HCT116 (cell line): ENCODE results near the gene GGA2. TPM values are rescaled to one million over a fixed set of nuclear protein-coding genes. Genes with fewer than 3 reads are reported as not detected.

Source experiments
- ATAC-seq: fragments of 200-7000 bp; cut with Tn5 transposase; 2 replicates; pipeline ENCODE4 v1.9.1; 2020; ENCODE audit warnings: mild to moderate bottlenecking, moderate library complexity
- BruUV-seq: library from RNA; stranded (reverse); fragments of 400-500 nt; replicated peaks from 2 replicates; lab custom pipeline; 2021; lab: Mats Ljungman, UMichigan
- CTCF ChIA-PET: fragments of 300-600 bp; sonication (Branson Sonifier 250); formaldehyde crosslinking; loops from one replicate; lab custom pipeline; 2021; ENCODE audit warnings: antibody characterized with exemption; lab: Charles Lee
- POLR2A ChIA-PET: fragments of 300-600, 350-600 bp; sonication (Branson Sonifier 250); formaldehyde crosslinking; loops from one replicate; lab custom pipeline; 2021; ENCODE audit warnings: antibody characterized with exemption; lab: Charles Lee
- RAD21 ChIA-PET, 2 experiments: fragments of 300-600 bp; sonication (Branson Sonifier 250); formaldehyde crosslinking; loops; one replicate each; lab custom pipeline; 2023; ENCODE audit warnings: low total read pairs in 2 of 2; ENCODE audit not compliant: uncharacterized antibody in 2 of 2, unreplicated experiment in 2 of 2, low non-redundant PET in 1 of 2; lab: Charles Lee
- DNase-seq: peaks from one replicate; pipeline ENCODE4 v3.0.0-alpha.2; 2010; ENCODE audit warnings: low read depth, low spot score
- H2AFZ ChIP-seq: fragments of 200-600 bp; shearing (Covaris generic), sonication (generic); 2 replicates; pipeline ENCODE4 v1.6.1; 2017; ENCODE audit warnings: low read depth, mixed run types, mixed read lengths, antibody characterized with exemption, low read length; ENCODE audit not compliant: poor library complexity, severe bottlenecking
- H3K27ac ChIP-seq: 2 replicates; pipeline ENCODE4 v1.5.1; 2012; ENCODE audit warnings: low read depth, low read length
- H3K27me3 ChIP-seq: fragments of 200-600 bp; sonication (generic); 2 replicates; pipeline ENCODE4 v1.6.1; 2016; ENCODE audit warnings: mixed run types, low read length, mixed read lengths; ENCODE audit not compliant: insufficient read depth
- H3K36me3 ChIP-seq, 2 experiments: fragments of 200-500 bp in 1 of 2; fragments of 200-600 bp in 1 of 2; sonication (Bioruptor generic) in 1 of 2; sonication (generic) in 1 of 2; 2 replicates each; pipeline versions ENCODE4 v1.5.1 to v1.6.1; 2014 to 2016; ENCODE audit warnings: low read length in 2 of 2, inconsistent platforms in 1 of 2, mixed read lengths in 1 of 2, mixed run types in 1 of 2; ENCODE audit not compliant: insufficient read depth in 2 of 2, control insufficient read depth in 1 of 2
- H3K4me1 ChIP-seq, 2 experiments: fragments of 200-600 bp in 1 of 2; sonication (generic) in 1 of 2; 2 replicates each; pipeline versions ENCODE4 v1.5.1 to v1.6.1; 2012 to 2017; ENCODE audit warnings: low read length in 2 of 2, inconsistent platforms in 1 of 2, mild to moderate bottlenecking in 1 of 2, mixed read lengths in 1 of 2, mixed run types in 1 of 2, moderate library complexity in 1 of 2; ENCODE audit not compliant: insufficient read depth in 2 of 2, control insufficient read depth in 1 of 2
- H3K4me2 ChIP-seq: fragments of 200-600 bp; sonication (generic); 2 replicates; pipeline ENCODE4 v1.6.1; 2017; ENCODE audit warnings: mixed run types, low read length, mixed read lengths
- H3K4me3 ChIP-seq, 2 experiments: fragments of 200-600 bp in 1 of 2; sonication (generic) in 1 of 2; replicated peaks in 1 of 2; 2 replicates each; pipeline ENCODE4 v1.5.1; 2011 to 2016; ENCODE audit warnings: low read length in 2 of 2, control low read depth in 1 of 2, low read depth in 1 of 2, mild to moderate bottlenecking in 1 of 2, mixed read lengths in 1 of 2, mixed run types in 1 of 2
- H3K79me2 ChIP-seq: fragments of 200-600 bp; sonication (generic); 2 replicates; pipeline ENCODE4 v1.6.1; 2017; ENCODE audit warnings: mild to moderate bottlenecking, mixed run types, low read length, moderate library complexity, mixed read lengths; ENCODE audit not compliant: insufficient read depth
- H3K9ac ChIP-seq: fragments of 200-600 bp; sonication (generic); 2 replicates; pipeline ENCODE4 v1.6.1; 2016; ENCODE audit warnings: low read length, mixed read lengths
- H3K9me2 ChIP-seq: fragments of 200-600 bp; sonication (generic), shearing (Covaris generic); 2 replicates; pipeline ENCODE4 v1.6.1; 2017; ENCODE audit warnings: mixed run types, mild to moderate bottlenecking, moderate library complexity; ENCODE audit not compliant: insufficient read depth
- H3K9me3 ChIP-seq, 2 experiments: fragments of 200-500 bp in 1 of 2; fragments of 200-600 bp in 1 of 2; sonication (Bioruptor generic) in 1 of 2; sonication (generic) in 1 of 2; 2 replicates each; pipeline ENCODE4 v1.6.1; 2014 to 2017; ENCODE audit warnings: low read length in 2 of 2, mixed read lengths in 2 of 2, inconsistent platforms in 1 of 2, low read depth in 1 of 2, mild to moderate bottlenecking in 1 of 2, mixed run types in 1 of 2, moderate library complexity in 1 of 2; ENCODE audit not compliant: control insufficient read depth in 1 of 2, insufficient read depth in 1 of 2
- H4K20me1 ChIP-seq: fragments of 200-600 bp; sonication (generic), shearing (Covaris generic); 2 replicates; pipeline ENCODE4 v1.6.1; 2017; ENCODE audit warnings: mixed run types, mild to moderate bottlenecking, moderate library complexity; ENCODE audit not compliant: insufficient read depth
- CBX3 ChIP-seq: IDR thresholded peaks from 2 replicates; pipeline ENCODE4 v1.6.1; 2012; ENCODE audit warnings: low read depth
- EGR1 ChIP-seq: IDR thresholded peaks from 2 replicates; pipeline ENCODE4 v1.6.1; 2012; ENCODE audit warnings: low read depth
- EZH2 ChIP-seq: fragments of 200-600 bp; sonication (generic); IDR thresholded peaks from 2 replicates; pipeline ENCODE4 v1.6.1; 2017; ENCODE audit warnings: antibody characterized with exemption, mixed run types
- EZH2phosphoT487 ChIP-seq: fragments of 200-600 bp; IDR thresholded peaks from 2 replicates; pipeline ENCODE4 v1.6.1; 2018; ENCODE audit warnings: antibody characterized with exemption, borderline replicate concordance
- JUND ChIP-seq: IDR thresholded peaks from 2 replicates; pipeline ENCODE4 v1.6.1; 2012
- POLR2A ChIP-seq: IDR thresholded peaks from 2 replicates; pipeline ENCODE4 v1.7.0; 2011; ENCODE audit warnings: borderline replicate concordance; ENCODE audit not compliant: insufficient read depth, insufficient read length; ENCODE audit errors: extremely low read depth
- POLR2AphosphoS5 ChIP-seq: IDR thresholded peaks from 2 replicates; pipeline ENCODE4 v1.6.1; 2011; ENCODE audit warnings: mild to moderate bottlenecking, low read depth, low read length, moderate library complexity
- RAD21 ChIP-seq: IDR thresholded peaks from 2 replicates; pipeline ENCODE4 v1.6.1; 2012; ENCODE audit warnings: low read depth, mild to moderate bottlenecking
- SIN3A ChIP-seq: IDR thresholded peaks from 2 replicates; pipeline ENCODE4 v1.6.1; 2012; ENCODE audit warnings: low read depth
- SRF ChIP-seq: IDR thresholded peaks from 2 replicates; pipeline ENCODE4 v1.6.1; 2012; ENCODE audit warnings: low read depth
- TCF7L2 ChIP-seq: IDR thresholded peaks from 2 replicates; pipeline ENCODE4 v1.7.0; 2011; ENCODE audit warnings: borderline replicate concordance, inconsistent platforms; ENCODE audit not compliant: insufficient read depth, insufficient read length; ENCODE audit errors: extremely low read depth
- ZBTB33 ChIP-seq: IDR thresholded peaks from 2 replicates; pipeline ENCODE4 v1.6.1; 2011; ENCODE audit warnings: mild to moderate bottlenecking, low read length, moderate library complexity; ENCODE audit not compliant: insufficient replicate concordance; ENCODE audit errors: extremely low read depth
- ZNF274 ChIP-seq: fragments of 200-500 bp; sonication (Bioruptor generic); IDR thresholded peaks from 2 replicates; pipeline ENCODE4 v1.6.1; 2014; ENCODE audit warnings: mild to moderate bottlenecking, low read depth, low read length, inconsistent platforms
- intact Hi-C: fragments of 100-400 bp; cut with micrococcal nuclease; formaldehyde crosslinking; loops from 2 replicates; pipeline ENCODE4 v1.10.0; 2022
- total RNA-seq: library from RNA; stranded (reverse); gene quantifications from one replicate; pipeline ENCODE4 v1.2.1, GENCODE V29; 2021; ENCODE audit not compliant: unreplicated experiment
- TF ChIP-seq, protein P1 (sequence below), 3 experiments: fragments of 200-600 bp in 1 of 3; sonication (generic) in 1 of 3; IDR thresholded peaks in 2 of 3; conservative IDR thresholded peaks in 1 of 3; 2 replicates each; pipeline ENCODE4 v1.5.1; 2012 to 2017; ENCODE audit warnings: low read depth in 2 of 3, low read length in 2 of 3, antibody characterized with exemption in 1 of 3, borderline replicate concordance in 1 of 3, control low read depth in 1 of 3, mild to moderate bottlenecking in 1 of 3, mixed read lengths in 1 of 3, mixed run types in 1 of 3, moderate library complexity in 1 of 3; ENCODE audit not compliant: insufficient read depth in 1 of 3

Gene GGA2
- total RNA-seq, 1 experiment from 2014 or later: 68.3 TPM

- H3K9me3 ChIP-seq: no peaks in the 10 kb centered on the region
- ChIA-PET CTCF (no interaction called here), POLR2A (no interaction called here), RAD21 (no interaction called here)
- ATAC-seq: no peak
- H3K79me2 ChIP-seq: peaks cover 62% of the 10 kb centered on the region
- H3K27me3 ChIP-seq: no peaks in the 10 kb centered on the region
- no peak overlapping the region for H2AFZ ChIP-seq
- no peak overlapping the region for H3K4me3 ChIP-seq
- no peaks in the 10 kb centered on the region for H3K9me2 ChIP-seq
- H3K36me3 ChIP-seq: peaks cover 18 to 27% of the 10 kb centered on the region in 2 experiments
- H4K20me1 ChIP-seq: peaks cover 3% of the 10 kb centered on the region
- no TSS peak for BruUV-seq
- DNase-seq: no peak
- no peak overlapping the region for H3K4me2 ChIP-seq
- H3K27ac ChIP-seq: no peak overlapping the region
- H3K4me1 ChIP-seq: peaks cover 0 to 27% of the 10 kb centered on the region in 2 experiments; a peak in 2 of 4 replicates
- no peak for TF ChIP-seq TCF7L2
- intact Hi-C loops: no loop called here
- no peak overlapping the region for H3K9ac ChIP-seq
These were observed 14.6 kb downstream of the GGA2 start for GRCh38 chr16:23495671-23496070.

GRCh38 chr16:23494188-23494587, 16.1 kb downstream of the GGA2 start:
- ChIA-PET CTCF (no interaction called here), POLR2A (no interaction called here), RAD21 (no interaction called here)
- H3K4me1 ChIP-seq: peaks cover 0 to 17% of the 10 kb centered on the region in 2 experiments; a peak in 2 of 4 replicates
- no peak overlapping the region for H2AFZ ChIP-seq
- no peak overlapping the region for H3K4me2 ChIP-seq
- ATAC-seq (no peak), DNase-seq (no peak)
- peaks cover 48% of the 10 kb centered on the region for H3K79me2 ChIP-seq
- intact Hi-C loops: no loop called here
- peaks cover 31 to 32% of the 10 kb centered on the region in 2 experiments for H3K36me3 ChIP-seq
- no peaks in the 10 kb centered on the region for H3K9me2 ChIP-seq
- no peaks in the 10 kb centered on the region for H4K20me1 ChIP-seq
- H3K9ac ChIP-seq: no peak overlapping the region
- no peaks in the 10 kb centered on the region for H3K27me3 ChIP-seq
- no peak for TF ChIP-seq ZBTB33
- no peak for TF ChIP-seq EZH2
- no peak for TF ChIP-seq POLR2A
- no peak for TF ChIP-seq EGR1
- TF ChIP-seq SIN3A: no peak
- no peak for TF ChIP-seq CBX3
- no peak for TF ChIP-seq EZH2phosphoT487
- TF ChIP-seq RAD21: no peak
- TF ChIP-seq JUND: no peak
- no peak for TF ChIP-seq SRF
- no peak for TF ChIP-seq POLR2AphosphoS5
- TF ChIP-seq, protein P1, sequence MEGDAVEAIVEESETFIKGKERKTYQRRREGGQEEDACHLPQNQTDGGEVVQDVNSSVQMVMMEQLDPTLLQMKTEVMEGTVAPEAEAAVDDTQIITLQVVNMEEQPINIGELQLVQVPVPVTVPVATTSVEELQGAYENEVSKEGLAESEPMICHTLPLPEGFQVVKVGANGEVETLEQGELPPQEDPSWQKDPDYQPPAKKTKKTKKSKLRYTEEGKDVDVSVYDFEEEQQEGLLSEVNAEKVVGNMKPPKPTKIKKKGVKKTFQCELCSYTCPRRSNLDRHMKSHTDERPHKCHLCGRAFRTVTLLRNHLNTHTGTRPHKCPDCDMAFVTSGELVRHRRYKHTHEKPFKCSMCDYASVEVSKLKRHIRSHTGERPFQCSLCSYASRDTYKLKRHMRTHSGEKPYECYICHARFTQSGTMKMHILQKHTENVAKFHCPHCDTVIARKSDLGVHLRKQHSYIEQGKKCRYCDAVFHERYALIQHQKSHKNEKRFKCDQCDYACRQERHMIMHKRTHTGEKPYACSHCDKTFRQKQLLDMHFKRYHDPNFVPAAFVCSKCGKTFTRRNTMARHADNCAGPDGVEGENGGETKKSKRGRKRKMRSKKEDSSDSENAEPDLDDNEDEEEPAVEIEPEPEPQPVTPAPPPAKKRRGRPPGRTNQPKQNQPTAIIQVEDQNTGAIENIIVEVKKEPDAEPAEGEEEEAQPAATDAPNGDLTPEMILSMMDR (IDR thresholded peaks at IDR 0.05 in 2 of 3, conservative IDR thresholded peaks at IDR 0.05 in 1 of 3; ENCODE audit: borderline replicate concordance in 1 of 3, insufficient read depth in 1 of 3, low read depth in 2 of 3, low read length in 2 of 3): no peak
- no peak for TF ChIP-seq ZNF274
- TF ChIP-seq TCF7L2: no peak
- H3K9me3 ChIP-seq: no peaks in the 10 kb centered on the region
- no TSS peak for BruUV-seq
- H3K4me3 ChIP-seq: no peak overlapping the region
- H3K27ac ChIP-seq: no peak overlapping the region
